Stimulated activated CD8-positive, alpha-beta memory T cell treated with anti-CD3 and anti-CD28 coated beads, Interleukin-7, amount 100 ng/mL, for 24 hours (primary cell): ENCODE data around the gene PRKCZ.
"Not testable (repeated sequence)": the region's sequence is repeated elsewhere in the genome, so short reads cannot be mapped to it uniquely, and the experiment has no call there.

Experiments
- DNase-seq: peaks from one replicate; pipeline ENCODE4 v3.0.0-alpha.2; 2020; ENCODE audit warnings: low read depth

PRKCZ gene

DNA sequence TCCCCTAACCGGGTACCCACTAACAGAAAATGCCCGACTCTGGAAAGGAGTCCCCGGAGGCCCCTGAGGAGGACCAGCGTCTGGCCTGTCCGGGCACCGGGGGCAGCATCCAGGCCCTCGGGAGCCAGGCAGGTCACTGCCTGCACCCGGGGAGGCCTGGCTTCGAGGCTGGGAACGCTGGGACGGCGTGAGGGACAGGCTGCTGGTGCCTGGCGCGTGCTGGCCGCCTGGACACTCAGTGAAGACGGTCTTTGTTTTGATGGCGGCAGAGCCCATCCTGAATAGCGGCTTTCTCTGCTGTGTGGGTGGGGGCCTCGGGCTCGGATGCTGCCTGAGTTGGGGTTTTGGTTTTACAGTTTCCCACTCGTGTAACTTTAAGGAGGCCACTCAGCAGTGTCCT is 37.6 kb downstream of the PRKCZ start:
- no peak for DNase-seq

DNA sequence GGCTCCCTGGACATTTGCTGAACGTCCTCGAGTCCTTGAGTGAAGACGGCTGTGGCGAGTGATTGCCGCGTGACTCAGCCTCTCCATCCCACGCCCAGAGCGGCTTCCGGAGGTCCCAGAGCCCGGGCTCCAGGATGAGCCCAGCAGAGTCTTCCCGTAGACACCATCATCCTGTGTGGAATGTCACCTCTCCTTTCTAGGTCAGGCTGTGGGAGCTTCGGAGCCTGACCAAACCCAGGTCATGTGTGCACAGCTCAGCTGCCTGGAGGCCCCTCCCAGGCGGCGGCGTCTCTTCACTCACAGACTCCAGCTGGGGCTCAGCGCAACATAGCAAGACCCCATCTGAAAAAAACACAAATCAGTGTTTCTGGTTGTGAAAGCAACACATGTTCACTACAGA is 38.2 kb downstream of the PRKCZ start:
- DNase-seq = no peak

- no peak for DNase-seq
These were observed 38.8 kb downstream of the PRKCZ start for GRCh38 chr1:2089051-2089450.

DNA sequence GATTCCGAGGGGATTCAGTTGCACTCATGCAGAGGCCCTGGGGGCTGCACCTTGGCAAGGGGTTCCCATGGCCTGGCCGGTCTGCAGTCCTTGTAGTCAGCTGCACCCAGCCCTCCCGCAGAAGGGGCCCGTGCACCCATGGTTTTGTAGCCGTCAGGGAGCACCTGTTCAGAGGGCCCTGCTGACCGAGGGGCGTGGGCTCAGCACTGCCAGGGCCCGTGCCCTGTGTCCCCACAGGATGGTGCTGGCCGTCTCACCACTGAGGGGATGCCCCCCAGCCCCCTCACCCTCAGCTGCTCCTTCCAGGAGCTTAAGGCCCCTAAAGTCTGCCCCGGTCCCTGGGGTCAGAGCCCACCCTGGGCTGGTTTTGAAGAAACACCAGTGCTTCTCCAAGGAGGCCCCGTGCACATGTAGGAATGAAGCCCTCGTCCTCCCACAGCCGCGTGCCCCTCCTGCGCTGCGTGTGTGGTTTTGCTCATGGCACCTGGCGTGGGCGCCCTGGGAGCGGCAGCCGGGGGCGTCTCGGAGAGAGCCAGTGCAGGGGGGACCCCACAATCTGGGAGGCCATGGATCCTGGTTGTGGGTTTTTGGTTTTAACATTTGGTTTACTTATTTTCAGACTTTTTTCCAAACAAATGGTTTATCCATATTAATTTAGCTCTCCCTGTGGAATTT is 40.1 kb downstream of the PRKCZ start:
- no peak for DNase-seq

- peak; percentile 23 for DNase-seq
These were observed 41.7 kb downstream of the PRKCZ start for GRCh38 chr1:2091611-2092604.

- no peak for DNase-seq
These were observed 42.8 kb downstream of the PRKCZ start for GRCh38 chr1:2093055-2093454.

DNA sequence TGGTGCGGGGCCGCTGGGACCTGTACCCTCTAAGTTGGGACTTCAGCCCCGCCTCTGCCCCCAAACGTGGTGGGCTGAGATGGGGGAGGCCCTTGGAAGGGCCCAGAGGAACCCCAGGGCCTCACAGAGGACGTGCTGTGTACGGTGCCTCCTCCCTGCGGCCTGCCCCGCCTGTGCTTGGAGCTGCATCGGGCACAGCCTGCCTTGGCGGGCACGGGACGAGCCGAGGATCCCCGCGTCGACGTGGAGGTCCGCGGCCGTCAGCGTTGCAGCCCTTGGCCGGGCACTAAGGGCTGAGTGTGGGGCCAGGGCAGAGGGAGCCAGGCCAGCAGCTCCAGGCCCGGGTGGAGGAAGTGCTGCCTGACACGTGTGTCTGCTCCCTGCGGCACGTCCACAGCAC is 43.4 kb downstream of the PRKCZ start:
- no peak for DNase-seq

- not testable (repeated sequence) for DNase-seq
These were observed 44.3 kb downstream of the PRKCZ start for GRCh38 chr1:2094269-2095158.

DNA sequence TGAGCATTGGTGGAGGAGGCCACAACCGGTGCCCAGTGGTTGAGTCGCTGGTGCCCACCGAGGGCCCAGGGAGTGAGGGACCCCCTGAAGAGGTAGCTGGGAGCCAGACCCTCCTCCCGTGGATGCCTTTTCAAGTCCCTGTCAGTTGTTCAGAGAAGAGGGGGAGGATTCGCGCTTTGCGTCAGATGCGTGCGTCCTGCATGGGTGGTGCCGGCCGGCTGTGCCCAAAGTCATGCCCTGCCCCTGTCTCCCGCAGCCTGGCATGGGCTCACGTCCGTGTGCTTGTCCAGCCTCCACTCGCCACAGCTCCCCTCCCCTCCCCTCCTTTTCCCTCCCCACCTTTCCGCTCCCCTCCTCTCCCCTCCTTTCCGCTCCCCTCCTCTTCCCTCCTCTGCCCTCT is 45.2 kb downstream of the PRKCZ start:
- no peak for DNase-seq

DNA sequence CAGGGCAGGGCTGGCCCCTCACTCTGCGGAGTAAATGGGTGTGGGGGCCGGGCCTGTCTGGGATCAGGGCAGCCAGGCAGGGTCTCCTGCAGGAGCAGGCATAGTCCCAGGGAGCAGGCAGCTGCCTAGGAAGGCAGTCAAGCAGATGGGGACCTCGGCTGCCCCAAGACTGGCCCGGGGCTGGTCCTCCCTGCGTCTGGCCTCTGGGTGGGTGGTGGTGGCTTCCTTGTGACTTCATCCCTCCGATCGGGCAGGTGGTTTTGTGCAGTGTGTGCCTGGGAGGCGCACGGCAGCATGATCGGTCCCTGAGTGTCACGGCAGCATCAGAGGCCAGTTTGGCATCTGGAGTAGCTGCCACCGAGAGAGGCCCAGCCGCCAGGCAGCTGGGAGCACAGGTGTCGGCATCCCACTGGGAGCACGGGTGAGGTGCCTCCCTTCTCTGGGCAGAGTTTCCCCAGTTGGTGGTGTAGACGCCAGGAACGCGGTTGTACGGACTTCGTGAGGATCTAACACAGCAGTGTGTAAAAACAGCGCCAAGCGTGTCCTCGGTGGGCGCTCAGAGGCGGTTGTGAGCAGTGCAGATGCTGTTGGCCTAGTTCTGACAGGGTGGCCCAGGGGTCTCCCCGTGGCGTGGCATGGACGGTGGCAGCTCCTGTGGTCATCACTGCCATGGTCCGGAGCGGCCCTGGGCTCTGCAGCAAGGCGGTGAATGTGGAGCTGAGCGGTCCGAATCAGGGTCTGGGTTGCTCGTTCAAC is 45.9 kb downstream of the PRKCZ start:
- DNase-seq = no peak

DNA sequence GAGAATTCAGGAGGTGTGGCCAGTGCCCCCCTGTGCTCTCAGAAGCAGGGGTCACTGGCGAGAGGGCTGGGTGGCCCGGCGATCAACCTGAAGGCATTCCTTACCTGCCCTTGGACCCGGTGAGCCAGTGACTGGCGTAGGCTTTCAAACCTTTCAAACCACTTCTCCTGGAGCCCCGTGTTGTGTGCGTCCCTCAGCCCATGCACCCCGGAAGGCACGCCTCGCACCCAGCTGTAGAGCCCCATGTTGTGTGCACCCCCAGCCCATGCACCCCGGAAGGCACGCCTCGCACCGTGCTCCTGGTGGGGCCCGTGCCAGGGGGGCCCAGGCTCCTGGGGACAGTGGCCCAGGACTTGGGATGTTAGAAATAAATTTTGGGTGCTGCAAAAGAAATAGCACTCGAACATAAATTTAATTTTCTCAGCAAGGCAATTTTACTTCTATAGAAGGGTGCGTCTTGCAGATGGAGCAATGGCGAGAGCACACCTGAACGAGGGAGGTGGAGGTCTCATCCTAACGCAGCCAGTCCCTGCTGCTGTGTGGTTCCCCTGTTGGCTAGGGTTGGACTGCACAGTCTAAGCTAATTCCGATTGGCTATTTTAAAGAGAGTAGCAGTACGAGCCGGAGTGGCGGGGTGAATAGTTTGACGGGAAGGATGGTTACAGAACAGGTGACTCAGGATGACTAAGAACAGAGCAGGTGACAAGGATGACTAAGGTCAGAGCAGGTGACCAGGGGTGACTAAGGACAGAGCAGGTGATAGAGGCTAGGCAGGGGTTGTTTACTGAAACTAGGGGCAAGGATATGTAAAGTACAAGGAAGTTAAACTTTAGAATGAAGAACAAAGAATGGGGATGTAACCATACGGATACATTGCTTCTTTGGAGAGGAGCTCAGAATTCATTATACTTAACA is 47.4 kb downstream of the PRKCZ start:
- DNase-seq = no peak

GRCh38 chr1:2098301-2098698 is 48.1 kb downstream of the PRKCZ start:
- no peak for DNase-seq

GRCh38 chr1:2098839-2099785 is 48.9 kb downstream of the PRKCZ start:
- no peak for DNase-seq

DNA sequence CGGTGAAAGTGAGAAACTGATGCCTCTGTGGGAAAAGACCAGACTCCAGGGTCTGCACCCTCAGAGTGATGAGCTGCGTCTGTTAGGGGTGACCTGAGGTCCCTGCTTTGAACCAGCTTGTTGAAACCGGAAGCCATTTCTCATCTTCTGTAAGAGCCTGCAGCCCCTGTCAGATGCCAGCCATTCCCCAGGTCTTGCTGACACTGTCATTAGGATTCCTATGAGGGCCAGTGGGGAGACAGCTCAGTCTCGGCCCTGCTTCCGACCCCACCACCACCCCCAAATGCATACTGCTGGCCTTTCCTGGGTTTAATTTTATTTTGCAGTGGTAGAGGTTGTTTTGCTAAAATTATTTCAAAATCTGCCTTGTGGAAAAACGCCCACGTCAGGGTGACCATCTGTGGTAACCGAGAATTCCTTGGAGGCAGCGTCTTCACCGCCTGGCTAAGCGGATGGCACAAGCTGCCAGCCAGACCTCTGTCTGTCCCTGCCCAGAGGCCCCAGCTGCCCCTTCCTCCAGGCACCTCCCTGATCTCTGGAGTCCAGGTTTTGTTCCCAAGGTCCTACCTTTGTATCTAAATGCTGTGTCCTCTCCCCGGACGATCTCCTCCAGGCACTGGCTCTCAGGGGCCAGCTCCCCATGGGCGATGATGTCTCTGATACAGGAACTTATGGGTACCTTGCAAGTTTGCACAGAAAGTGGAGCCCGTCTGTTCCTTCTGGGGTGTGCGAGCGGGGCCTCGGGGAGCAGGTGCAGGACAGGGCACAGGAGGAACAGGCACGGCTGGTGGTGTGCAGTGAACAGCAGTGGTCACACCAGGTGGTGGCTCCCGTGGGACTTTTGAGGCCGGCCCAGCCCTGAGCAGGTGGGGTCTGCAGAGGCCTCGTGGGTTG is 49.9 kb downstream of the PRKCZ start:
- no peak for DNase-seq

GRCh38 chr1:2100780-2101108 is 50.5 kb downstream of the PRKCZ start:
- DNase-seq = no peak

- DNase-seq = no peak
These were observed 51.3 kb downstream of the PRKCZ start for GRCh38 chr1:2101531-2101930.

DNA sequence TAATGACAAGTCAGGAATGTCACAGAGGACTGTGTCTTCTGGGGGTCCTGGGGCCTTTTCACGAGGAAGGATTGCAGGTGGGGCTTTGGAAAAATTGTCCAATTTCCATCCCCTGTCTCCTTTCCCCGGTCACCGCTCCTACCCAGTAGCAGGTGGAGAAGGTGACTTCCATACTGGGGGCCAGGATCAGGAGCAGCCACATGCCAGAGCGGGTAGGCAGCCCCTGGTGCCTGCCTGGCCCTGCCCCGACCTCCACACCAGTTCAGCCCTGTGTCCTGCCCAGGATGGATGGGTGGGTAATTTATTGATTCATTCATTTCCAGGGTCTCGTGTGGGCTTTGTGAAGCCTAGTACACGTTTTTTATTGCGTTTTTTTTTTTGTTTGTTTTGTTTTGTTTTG is 51.7 kb downstream of the PRKCZ start:
- DNase-seq = no peak

GRCh38 chr1:2102753-2103152 is 52.5 kb downstream of the PRKCZ start:
- DNase-seq = no peak
